Stimulated activated CD4-positive, alpha-beta T cell treated with anti-CD3 and anti-CD28 coated beads, Interleukin-12 subunit alpha, Interleukin-12 subunit beta, amount 100 ng/mL, for 4 hours (primary cell): ENCODE data around the gene SUN5.

Experiments used
- DNase-seq: peaks from one replicate; pipeline ENCODE4 v3.0.0-alpha.2; 2020

Gene SUN5

GRCh38 chr20:33013701-33014326, 9.6 kb upstream of the SUN5 start:
- no peak for DNase-seq

- no peak for DNase-seq
These were observed 8.3 kb upstream of the SUN5 start for GRCh38 chr20:33012327-33013189.

GRCh38 chr20:33010674-33011449, 6.6 kb upstream of the SUN5 start:
- DNase-seq, result no peak

GRCh38 chr20:33010133-33010504, 5.9 kb upstream of the SUN5 start:
- no peak for DNase-seq

GRCh38 chr20:33009214-33010132, 5.2 kb upstream of the SUN5 start:
- DNase-seq, result no peak

- no peak for DNase-seq
These were observed 4.3 kb upstream of the SUN5 start for GRCh38 chr20:33008336-33009213.

GRCh38 chr20:33007376-33008335, 3.4 kb upstream of the SUN5 start, which contains the start of gene BPIFB2:
Gene BPIFB2 (plus strand): TSS chr20:33007704. CDS start chr20:33008575, 871 bp downstream.
- DNase-seq, result no peak

- no peak for DNase-seq
These were observed 2.6 kb upstream of the SUN5 start for GRCh38 chr20:33006776-33007375.

- DNase-seq, result no peak
These were observed 1.9 kb upstream of the SUN5 start for GRCh38 chr20:33005908-33006775.

GRCh38 chr20:33005132-33005566, 916 bp upstream of the SUN5 start:
- no peak for DNase-seq

- no peak for DNase-seq
These were observed 2.0 kb downstream of the SUN5 start for GRCh38 chr20:33002087-33002808.

- no peak for DNase-seq
These were observed 3.3 kb downstream of the SUN5 start for GRCh38 chr20:33000802-33001466.

GRCh38 chr20:32999603-33000250, 4.5 kb downstream of the SUN5 start:
- DNase-seq, result no peak

- no peak for DNase-seq
These were observed 6.8 kb downstream of the SUN5 start for GRCh38 chr20:32997431-32997830.

- DNase-seq, result no peak
These were observed 8.4 kb downstream of the SUN5 start for GRCh38 chr20:32995802-32996201.

GRCh38 chr20:32993496-32994050, 10.7 kb downstream of the SUN5 start:
- DNase-seq, result no peak
